ENCODE results near the gene GMDS. TPM values are rescaled to one million over a fixed set of nuclear protein-coding genes. Genes with fewer than 3 reads are reported as not detected.

The GMDS gene
- total RNA-seq, 1 donor from 2014 or later = 30.2 TPM

- Histone ChIP-seq H3K36me3 (no peaks in the 10 kb centered on the region), H3K4me3 (no peak overlapping the region), H3K27ac (no peak overlapping the region), H3K9me3 (no peaks in the 10 kb centered on the region), H3K4me1 (peaks cover 14% of the 10 kb centered on the region), H3K27me3 (no peaks in the 10 kb centered on the region)
- no peak for DNase-seq (ENCODE audit: extremely low spot score in 2 of 2)
- TF ChIP-seq POLR2A (IDR thresholded peaks at IDR 0.05) (no peak), CTCF (IDR thresholded peaks at IDR 0.05) (no peak), POLR2AphosphoS5 (IDR thresholded peaks at IDR 0.05; ENCODE audit: insufficient read depth in 1 of 2, low read depth in 1 of 2) (no peak)
- intact Hi-C loops (cut with DNase I) = no loop called here
Observed at GRCh38 chr6:1906014-1906413, 339.4 kb downstream of the GMDS start.

DNA sequence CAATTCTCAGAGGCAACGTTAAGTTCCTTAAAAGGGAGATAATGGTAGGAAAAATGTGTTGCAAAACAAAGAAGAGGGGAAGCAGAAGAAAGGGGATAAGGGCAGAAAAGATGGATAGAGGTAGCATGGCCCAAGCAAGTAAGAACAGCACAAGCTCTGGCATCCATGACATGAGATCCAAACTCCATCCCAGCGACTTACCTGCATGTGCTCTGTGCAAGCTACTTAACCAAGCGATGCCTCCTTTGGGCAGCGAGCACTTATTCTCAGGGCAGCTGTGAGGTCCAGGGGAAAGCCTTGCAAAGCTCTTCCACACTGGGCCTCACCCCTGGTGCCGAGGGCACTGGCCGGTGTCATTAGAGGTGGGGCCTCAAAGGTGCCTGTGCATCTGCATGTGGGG is 340.5 kb downstream of the GMDS start:
- Histone ChIP-seq H3K9me3 (no peaks in the 10 kb centered on the region), H3K4me3 (no peak overlapping the region), H3K4me1 (peaks cover 14% of the 10 kb centered on the region), H3K27me3 (no peaks in the 10 kb centered on the region), H3K36me3 (no peaks in the 10 kb centered on the region), H3K27ac (no peak overlapping the region)
- intact Hi-C loops (cut with DNase I) = no loop called here
- TF ChIP-seq POLR2A (IDR thresholded peaks at IDR 0.05) (no peak), CTCF (IDR thresholded peaks at IDR 0.05) (no peak), POLR2AphosphoS5 (IDR thresholded peaks at IDR 0.05; ENCODE audit: insufficient read depth in 1 of 2, low read depth in 1 of 2) (no peak)
- no peak for DNase-seq (ENCODE audit: extremely low spot score in 2 of 2)

- intact Hi-C loops (cut with DNase I) = no loop called here
- DNase-seq (ENCODE audit: extremely low spot score in 2 of 2) = no peak
- H3K9me3 ChIP-seq = no peaks in the 10 kb centered on the region
- no peak for TF ChIP-seq POLR2A (IDR thresholded peaks at IDR 0.05)
- TF ChIP-seq POLR2AphosphoS5 (IDR thresholded peaks at IDR 0.05; ENCODE audit: insufficient read depth in 1 of 2, low read depth in 1 of 2) = no peak
- no peak for TF ChIP-seq CTCF (IDR thresholded peaks at IDR 0.05)
- no peak overlapping the region for H3K4me3 ChIP-seq
- H3K4me1 ChIP-seq = peaks cover 14% of the 10 kb centered on the region
- H3K27me3 ChIP-seq = no peaks in the 10 kb centered on the region
- peak overlapping the region; percentile 56 for H3K27ac ChIP-seq
- no peaks in the 10 kb centered on the region for H3K36me3 ChIP-seq
Observed at GRCh38 chr6:1904466-1904799, 341.0 kb downstream of the GMDS start.

- H3K4me1 ChIP-seq = peaks cover 14% of the 10 kb centered on the region
- H3K4me3 ChIP-seq = no peak overlapping the region
- TF ChIP-seq POLR2AphosphoS5 (IDR thresholded peaks at IDR 0.05; ENCODE audit: insufficient read depth in 1 of 2, low read depth in 1 of 2) = no peak
- H3K27me3 ChIP-seq = no peaks in the 10 kb centered on the region
- intact Hi-C loops (cut with DNase I) = no loop called here
- H3K36me3 ChIP-seq = no peaks in the 10 kb centered on the region
- DNase-seq (ENCODE audit: extremely low spot score in 2 of 2) = no peak
- peak overlapping the region; percentile 56 for H3K27ac ChIP-seq
- H3K9me3 ChIP-seq = no peaks in the 10 kb centered on the region
Observed at GRCh38 chr6:1903780-1904465, 341.5 kb downstream of the GMDS start.

GRCh38 chr6:1901556-1901955 is 343.8 kb downstream of the GMDS start:
- DNase-seq (ENCODE audit: extremely low spot score in 2 of 2) = no peak
- Histone ChIP-seq H3K4me1 (peaks cover 14% of the 10 kb centered on the region), H3K27ac (no peak overlapping the region), H3K36me3 (no peaks in the 10 kb centered on the region), H3K4me3 (no peak overlapping the region), H3K9me3 (no peaks in the 10 kb centered on the region), H3K27me3 (no peaks in the 10 kb centered on the region)
- no peak for TF ChIP-seq POLR2A (IDR thresholded peaks at IDR 0.05)
- no peak for TF ChIP-seq POLR2AphosphoS5 (IDR thresholded peaks at IDR 0.05; ENCODE audit: insufficient read depth in 1 of 2, low read depth in 1 of 2)
- no peak for TF ChIP-seq CTCF (IDR thresholded peaks at IDR 0.05)
- intact Hi-C loops (cut with DNase I) = no loop called here

All from vagina (tissue), 2 donors.